Midbrain (tissue), 1 donor: ENCODE data around the gene S100A7.
A peak's percentile ranks its signal among the peaks of the same experiment; 100 is the strongest.
"Not testable (repeated sequence)": the region's sequence is repeated elsewhere in the genome, so short reads cannot be mapped to it uniquely, and the experiment has no call there.

ENCODE experiments used
- DNase-seq: peaks from one replicate; lab custom pipeline; 2025; lab: John Stamatoyannopoulos, UW

The S100A7 gene

GRCh38 chr1:153476491-153477093 is 16.1 kb upstream of the S100A7 start:
- no peak for DNase-seq

DNA sequence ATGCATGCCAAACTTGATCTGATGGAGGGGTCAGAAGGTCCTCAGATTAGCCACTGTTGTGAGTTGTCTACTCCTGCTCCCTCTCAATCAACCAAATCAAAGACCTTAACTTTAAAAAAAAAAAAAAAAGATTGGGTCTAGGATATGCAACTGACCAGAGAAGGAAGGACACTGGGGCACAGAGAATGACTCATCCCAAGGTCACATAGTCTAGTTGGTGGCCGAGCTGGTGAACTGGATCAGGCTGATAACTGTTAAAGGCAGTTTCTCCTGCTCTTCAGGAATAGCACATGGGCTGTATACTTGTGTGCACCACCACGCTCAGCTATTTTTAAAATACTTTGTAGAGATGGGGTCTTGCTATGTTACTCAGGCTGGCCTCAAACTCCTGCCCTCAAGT is 14.8 kb upstream of the S100A7 start:
- DNase-seq, result no peak

GRCh38 chr1:153474347-153474746 is 13.9 kb upstream of the S100A7 start:
- DNase-seq, result no peak

DNA sequence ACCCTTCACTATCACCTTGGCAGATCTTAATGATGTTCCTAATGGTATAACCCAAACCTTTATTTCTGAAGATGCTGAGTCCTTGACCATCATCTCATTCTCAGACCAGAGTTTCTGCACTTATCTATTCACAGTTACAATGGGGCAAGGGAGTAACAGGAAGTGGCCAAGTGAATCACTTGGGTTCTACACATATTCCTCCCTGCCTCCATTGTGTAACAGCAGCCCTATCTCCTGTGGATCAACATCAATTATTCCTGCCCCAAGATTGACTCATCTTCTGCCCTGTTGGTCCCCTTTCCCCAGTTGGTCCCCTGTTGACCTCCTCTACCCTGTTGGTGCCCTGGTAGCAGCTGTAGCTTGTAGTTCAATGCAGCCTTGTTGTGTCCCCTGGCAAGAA is 10.3 kb upstream of the S100A7 start:
- no peak for DNase-seq

- DNase-seq, result no peak
These were observed 6.5 kb upstream of the S100A7 start for GRCh38 chr1:153466908-153467307.

GRCh38 chr1:153465811-153466636 is 5.6 kb upstream of the S100A7 start:
- peak; percentile 6 for DNase-seq

GRCh38 chr1:153462741-153463140 is 2.3 kb upstream of the S100A7 start:
- DNase-seq, result not testable (repeated sequence)

DNA sequence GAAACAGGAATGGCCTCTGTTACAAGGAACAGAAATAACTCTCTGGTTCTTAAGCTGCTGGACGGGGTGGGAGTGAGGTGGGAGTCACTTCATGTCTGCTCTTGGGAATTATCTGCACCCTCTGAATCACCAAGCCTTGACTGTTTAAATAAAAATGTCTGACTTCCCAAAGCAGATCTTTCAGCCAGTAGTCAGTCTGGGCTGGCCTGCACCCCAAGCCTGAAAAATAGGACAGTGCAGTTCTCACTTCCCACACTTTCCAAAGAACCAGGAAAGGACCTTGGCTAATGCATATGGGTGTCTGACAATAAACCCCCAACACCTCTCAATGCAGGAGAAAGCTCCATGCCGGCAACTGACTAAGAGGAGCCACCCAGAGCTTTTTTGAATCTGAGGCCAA is 796 bp downstream of the S100A7 start:
- no peak for DNase-seq

GRCh38 chr1:153456396-153456795 is 4.1 kb downstream of the S100A7 start:
- no peak for DNase-seq

DNA sequence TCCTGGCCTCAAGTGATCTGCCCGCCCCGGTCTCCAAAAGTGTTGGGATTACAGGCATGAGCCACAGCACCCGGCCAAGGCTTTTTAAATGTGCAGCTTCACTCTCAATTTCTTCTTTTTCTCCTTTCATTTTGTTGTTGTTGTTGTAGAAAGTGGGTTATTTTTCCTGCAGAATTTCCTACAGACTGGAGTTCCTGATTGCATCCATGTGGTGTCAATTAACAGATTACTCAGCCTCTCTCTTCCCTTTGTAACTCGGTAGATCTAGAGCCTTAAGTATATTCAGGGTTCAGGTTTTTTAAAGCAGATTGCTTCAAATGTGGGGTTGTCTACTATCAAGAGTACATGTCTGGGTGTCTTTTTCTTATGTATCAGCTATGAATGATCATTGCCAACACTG is 11.6 kb downstream of the S100A7 start:
- DNase-seq, result not testable (repeated sequence)

GRCh38 chr1:153447498-153448170 is 12.8 kb downstream of the S100A7 start:
- DNase-seq, result no peak

DNA sequence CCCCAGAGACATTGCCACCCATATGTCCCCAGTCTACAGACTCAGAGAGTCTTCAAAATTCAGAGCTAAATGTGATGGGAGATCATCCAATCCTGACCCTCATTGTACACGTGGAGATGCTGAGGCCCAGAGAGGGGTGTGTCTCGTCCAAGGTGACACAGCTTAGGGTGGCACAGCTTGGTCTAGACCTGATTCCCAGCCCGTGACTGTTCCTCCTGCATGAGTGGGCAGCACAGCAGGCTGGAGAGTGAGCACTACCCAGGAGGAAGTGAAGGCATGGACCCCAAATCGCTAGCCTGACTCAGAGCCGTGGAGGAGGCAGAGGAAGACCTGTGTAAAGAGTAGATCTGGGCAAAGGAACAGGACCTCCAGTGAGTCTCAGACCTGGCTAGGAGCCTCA is 16.4 kb downstream of the S100A7 start:
- DNase-seq, result no peak

DNA sequence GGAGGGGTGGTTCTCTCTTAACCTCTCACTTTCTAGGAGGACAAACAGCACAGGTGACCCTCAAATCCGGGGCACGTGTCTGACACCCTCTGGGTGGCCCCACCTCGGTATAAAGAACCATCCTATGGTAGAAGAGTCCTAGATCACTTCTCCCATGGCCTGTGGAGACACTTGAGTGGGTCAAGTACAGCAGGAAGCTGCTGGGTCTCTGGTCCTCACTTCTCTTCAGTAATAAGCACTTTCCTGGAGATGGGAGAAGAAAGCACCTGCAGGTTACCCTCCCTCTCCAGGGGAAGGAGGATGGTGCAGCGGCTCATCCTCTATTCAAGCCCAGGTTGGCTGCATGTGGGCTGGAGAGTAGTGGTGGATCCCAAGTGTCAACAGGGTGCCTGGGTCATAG is 17.0 kb downstream of the S100A7 start:
- DNase-seq, result no peak

- DNase-seq, result no peak
These were observed 19.2 kb downstream of the S100A7 start for GRCh38 chr1:153441238-153441755.

GRCh38 chr1:153439273-153439672 is 21.2 kb downstream of the S100A7 start:
- no peak for DNase-seq

DNA sequence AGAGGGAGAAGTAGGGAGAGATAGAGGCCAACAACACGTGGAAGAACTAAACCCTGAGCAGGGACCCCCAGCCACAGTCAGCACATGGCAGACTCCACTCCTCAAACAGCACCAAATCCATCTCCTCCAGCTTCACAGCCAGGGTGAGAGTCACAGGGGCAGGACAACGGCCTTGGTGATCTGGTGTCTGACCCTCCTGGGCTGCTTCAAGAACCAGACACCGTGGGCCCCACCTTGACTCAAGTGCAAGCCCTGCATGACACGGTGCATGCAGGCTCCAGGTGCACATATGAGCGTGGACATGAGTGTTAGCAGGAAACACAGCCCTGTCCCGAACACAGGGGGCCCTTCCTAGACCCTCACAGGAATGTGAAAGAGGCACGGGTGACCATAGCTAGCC is 21.9 kb downstream of the S100A7 start:
- DNase-seq, result no peak

DNA sequence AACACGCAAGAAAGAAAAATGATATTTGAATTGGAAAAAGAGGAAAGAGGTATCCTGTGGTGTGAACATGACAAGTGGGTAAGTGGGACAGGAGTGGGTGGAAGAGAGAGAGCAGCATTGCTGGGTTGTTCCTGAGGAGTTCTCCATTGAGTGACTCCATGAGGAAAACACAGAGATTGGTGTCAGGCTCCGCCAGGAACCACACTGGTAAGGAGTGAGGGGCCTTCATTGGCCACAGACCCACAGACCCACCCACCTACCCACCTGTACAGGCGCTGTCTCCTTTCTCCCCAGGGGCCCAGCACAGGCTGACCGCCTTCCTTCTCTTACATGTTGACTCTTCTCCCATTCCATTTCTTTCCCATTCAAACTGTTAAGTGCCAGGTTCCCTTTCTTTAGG is 23.2 kb downstream of the S100A7 start:
- no peak for DNase-seq

DNA sequence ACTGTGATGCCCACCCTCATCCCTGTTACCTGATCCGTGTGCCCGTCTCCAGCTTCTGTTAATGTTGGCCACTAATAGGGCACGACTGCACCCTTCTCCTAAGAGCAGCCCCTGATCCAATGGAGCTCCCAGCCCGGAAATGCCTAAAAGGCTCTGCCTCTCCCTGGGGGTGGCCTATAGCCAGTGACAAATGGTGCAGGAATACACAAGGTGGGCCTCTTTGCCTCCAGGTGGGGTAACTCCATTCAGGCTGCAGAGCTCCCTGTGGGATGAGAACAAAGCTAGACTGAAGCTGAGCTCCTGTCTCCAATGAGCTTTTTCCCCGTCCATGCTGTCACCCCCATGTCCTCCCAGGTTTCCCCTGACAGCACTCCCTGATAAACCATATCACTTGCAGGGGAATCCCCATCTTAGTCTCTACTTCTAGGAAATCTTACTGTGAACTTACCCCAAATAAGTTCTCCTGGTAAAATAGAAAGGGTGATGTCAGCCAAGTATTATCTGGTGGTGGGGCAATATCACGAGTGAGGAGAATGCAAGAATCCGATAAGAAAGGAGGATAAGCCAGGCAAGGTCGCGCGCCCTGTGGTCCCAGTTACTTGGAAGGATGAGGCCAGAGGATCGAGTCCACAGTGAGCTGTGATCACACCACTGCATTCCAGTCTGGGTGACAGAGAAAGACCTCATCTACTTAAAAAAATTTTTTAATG is 25.6 kb downstream of the S100A7 start:
- no peak for DNase-seq

- no peak for DNase-seq
These were observed 27.4 kb downstream of the S100A7 start for GRCh38 chr1:153432874-153433681.

DNA sequence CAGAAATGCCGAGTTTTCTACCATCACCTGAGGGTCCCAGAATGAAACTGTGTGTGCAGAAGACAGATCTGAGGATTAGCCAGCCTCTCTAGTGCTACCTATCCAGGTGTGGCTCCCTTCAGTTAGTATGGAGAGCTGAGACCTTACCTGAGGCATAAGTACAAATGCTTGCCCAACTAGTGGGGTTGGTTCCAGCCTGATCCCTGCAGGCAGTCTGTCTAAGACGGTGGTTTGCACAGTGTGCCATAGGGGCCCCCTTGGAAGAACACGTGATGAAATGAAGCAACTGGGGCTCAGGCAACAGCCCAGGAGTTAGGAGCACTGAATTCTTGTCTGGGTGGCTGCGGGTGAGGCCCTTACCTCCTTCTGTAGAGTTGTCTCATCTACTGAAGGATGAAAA is 28.5 kb downstream of the S100A7 start:
- no peak for DNase-seq

- DNase-seq, result no peak
These were observed 29.0 kb downstream of the S100A7 start for GRCh38 chr1:153431427-153431826.
